A673 (cell line): ENCODE data around the gene PLP1. TPM values are rescaled to one million over a fixed set of nuclear protein-coding genes. Genes with fewer than 3 reads are reported as not detected.

Source experiments
- BruUV-seq: library from RNA; stranded (reverse); fragments of 400-500 nt; replicated peaks from 2 replicates; lab custom pipeline; 2021; lab: Mats Ljungman, UMichigan
- CTCF ChIA-PET: fragments of 300-600 bp; sonication (Branson Sonifier 250); formaldehyde crosslinking; loops from one replicate; lab custom pipeline; 2022; ENCODE audit warnings: antibody characterized with exemption; lab: Charles Lee
- POLR2A ChIA-PET: fragments of 300-600 bp; sonication (Branson Sonifier 250); formaldehyde crosslinking; loops from one replicate; lab custom pipeline; 2022; ENCODE audit warnings: antibody characterized with exemption; ENCODE audit not compliant: low non-redundant PET; lab: Charles Lee
- DNase-seq: peaks from one replicate; pipeline ENCODE4 v3.0.0-alpha.2; 2015; ENCODE audit warnings: low spot score
- H3K27ac ChIP-seq: fragments of 200-600 bp; sonication (generic); 2 replicates; pipeline ENCODE4 v1.5.1; 2016; ENCODE audit warnings: mixed run types, low read depth, mild to moderate bottlenecking, mixed read lengths, antibody characterized with exemption, low read length; ENCODE audit not compliant: poor library complexity, severe bottlenecking
- H3K27me3 ChIP-seq: fragments of 200-600 bp; sonication (generic); replicated peaks from 2 replicates; pipeline ENCODE4 v1.6.1; 2017; ENCODE audit warnings: mixed run types, low read depth, mild to moderate bottlenecking, mixed read lengths, antibody characterized with exemption, low read length; ENCODE audit not compliant: insufficient read depth, poor library complexity
- H3K36me3 ChIP-seq: fragments of 200-600 bp; sonication (generic); 2 replicates; pipeline ENCODE4 v1.6.1; 2016; ENCODE audit warnings: mixed run types, mild to moderate bottlenecking, mixed read lengths, antibody characterized with exemption, low read length; ENCODE audit not compliant: insufficient read depth, poor library complexity, severe bottlenecking
- H3K4me1 ChIP-seq: fragments of 200-600 bp; sonication (generic); 2 replicates; pipeline ENCODE4 v1.6.1; 2017; ENCODE audit warnings: mixed run types, mild to moderate bottlenecking, mixed read lengths, antibody characterized with exemption, low read length; ENCODE audit not compliant: insufficient read depth, poor library complexity, severe bottlenecking
- H3K4me3 ChIP-seq: fragments of 200-600 bp; sonication (generic); 2 replicates; pipeline ENCODE4 v1.5.1; 2016; ENCODE audit warnings: low read depth, mixed run types, mild to moderate bottlenecking, mixed read lengths, low read length; ENCODE audit not compliant: poor library complexity, severe bottlenecking
- H3K9me3 ChIP-seq: fragments of 200-600 bp; sonication (generic); 2 replicates; pipeline ENCODE4 v1.6.1; 2016; ENCODE audit warnings: mixed run types, low read depth, mild to moderate bottlenecking, mixed read lengths, antibody characterized with exemption, low read length; ENCODE audit not compliant: poor library complexity, severe bottlenecking
- EZH2 ChIP-seq: fragments of 200-600 bp; sonication (generic); IDR thresholded peaks from 2 replicates; pipeline ENCODE4 v1.6.1; 2017; ENCODE audit warnings: borderline replicate concordance, low read depth, mild to moderate bottlenecking, mixed read lengths, antibody characterized with exemption, low read length; ENCODE audit not compliant: poor library complexity, severe bottlenecking
- intact Hi-C: fragments of 100-400 bp; cut with micrococcal nuclease; formaldehyde crosslinking; loops from one replicate; pipeline ENCODE4 v1.10.0; 2022; ENCODE audit not compliant: unreplicated experiment
- total RNA-seq: library from RNA; stranded (reverse); gene quantifications from 2 replicates; pipeline ENCODE4 v1.2.3, GENCODE V29; 2021
- TF ChIP-seq, protein P1 (sequence below): fragments of 300-800, 200-600 bp; sonication (generic); conservative IDR thresholded peaks from 2 replicates; pipeline ENCODE4 v1.5.1; 2017; ENCODE audit warnings: low read depth, mild to moderate bottlenecking, antibody characterized with exemption, low read length, moderate library complexity, mixed read lengths

PLP1 gene
- total RNA-seq, 1 experiment from 2014 or later = not detected

DNA sequence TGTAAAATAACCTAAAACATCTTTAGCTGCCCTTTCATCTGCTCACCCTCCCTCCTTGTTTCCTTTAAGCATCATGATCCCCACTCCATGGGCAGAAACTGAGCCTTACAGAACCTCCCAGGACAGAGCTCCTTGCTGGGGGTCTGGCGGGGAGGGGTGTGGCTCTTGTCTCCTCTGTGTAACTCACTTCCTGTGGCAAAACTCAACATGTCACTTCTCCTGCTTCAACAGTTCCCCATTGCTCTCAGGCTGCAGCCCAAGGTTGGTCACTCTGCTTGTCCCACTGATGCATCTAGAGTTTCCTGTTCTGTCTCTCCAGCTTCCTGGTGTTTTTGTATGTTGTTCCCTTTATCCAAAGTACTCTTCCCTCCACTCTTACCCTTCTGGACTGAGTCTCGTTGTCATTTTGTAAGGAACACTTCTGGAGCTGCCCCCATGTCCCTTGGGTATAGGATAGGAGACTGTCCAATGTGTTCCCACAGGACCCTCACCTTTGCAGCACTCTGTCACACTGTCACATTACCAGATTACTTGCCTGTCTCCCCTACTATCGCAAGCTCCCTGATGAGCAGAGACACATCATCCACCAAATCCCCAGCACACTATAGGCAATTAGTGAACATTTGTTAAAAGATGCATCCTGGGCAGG lies 46.4 kb upstream of the PLP1 start:
- CTCF ChIA-PET = no interaction called here
- intact Hi-C loops = no loop called here
- POLR2A ChIA-PET = no interaction called here
- no peak for DNase-seq
- Histone ChIP-seq H3K4me1 (no peaks in the 10 kb centered on the region), H3K9me3 (no peaks in the 10 kb centered on the region), H3K4me3 (no peak overlapping the region), H3K36me3 (no peaks in the 10 kb centered on the region), H3K27me3 (peaks cover 5% of the 10 kb centered on the region), H3K27ac (no peak overlapping the region)
- no TSS peak for BruUV-seq
- TF ChIP-seq EZH2 = no peak
- TF ChIP-seq, protein P1, sequence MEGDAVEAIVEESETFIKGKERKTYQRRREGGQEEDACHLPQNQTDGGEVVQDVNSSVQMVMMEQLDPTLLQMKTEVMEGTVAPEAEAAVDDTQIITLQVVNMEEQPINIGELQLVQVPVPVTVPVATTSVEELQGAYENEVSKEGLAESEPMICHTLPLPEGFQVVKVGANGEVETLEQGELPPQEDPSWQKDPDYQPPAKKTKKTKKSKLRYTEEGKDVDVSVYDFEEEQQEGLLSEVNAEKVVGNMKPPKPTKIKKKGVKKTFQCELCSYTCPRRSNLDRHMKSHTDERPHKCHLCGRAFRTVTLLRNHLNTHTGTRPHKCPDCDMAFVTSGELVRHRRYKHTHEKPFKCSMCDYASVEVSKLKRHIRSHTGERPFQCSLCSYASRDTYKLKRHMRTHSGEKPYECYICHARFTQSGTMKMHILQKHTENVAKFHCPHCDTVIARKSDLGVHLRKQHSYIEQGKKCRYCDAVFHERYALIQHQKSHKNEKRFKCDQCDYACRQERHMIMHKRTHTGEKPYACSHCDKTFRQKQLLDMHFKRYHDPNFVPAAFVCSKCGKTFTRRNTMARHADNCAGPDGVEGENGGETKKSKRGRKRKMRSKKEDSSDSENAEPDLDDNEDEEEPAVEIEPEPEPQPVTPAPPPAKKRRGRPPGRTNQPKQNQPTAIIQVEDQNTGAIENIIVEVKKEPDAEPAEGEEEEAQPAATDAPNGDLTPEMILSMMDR = no peak

DNA sequence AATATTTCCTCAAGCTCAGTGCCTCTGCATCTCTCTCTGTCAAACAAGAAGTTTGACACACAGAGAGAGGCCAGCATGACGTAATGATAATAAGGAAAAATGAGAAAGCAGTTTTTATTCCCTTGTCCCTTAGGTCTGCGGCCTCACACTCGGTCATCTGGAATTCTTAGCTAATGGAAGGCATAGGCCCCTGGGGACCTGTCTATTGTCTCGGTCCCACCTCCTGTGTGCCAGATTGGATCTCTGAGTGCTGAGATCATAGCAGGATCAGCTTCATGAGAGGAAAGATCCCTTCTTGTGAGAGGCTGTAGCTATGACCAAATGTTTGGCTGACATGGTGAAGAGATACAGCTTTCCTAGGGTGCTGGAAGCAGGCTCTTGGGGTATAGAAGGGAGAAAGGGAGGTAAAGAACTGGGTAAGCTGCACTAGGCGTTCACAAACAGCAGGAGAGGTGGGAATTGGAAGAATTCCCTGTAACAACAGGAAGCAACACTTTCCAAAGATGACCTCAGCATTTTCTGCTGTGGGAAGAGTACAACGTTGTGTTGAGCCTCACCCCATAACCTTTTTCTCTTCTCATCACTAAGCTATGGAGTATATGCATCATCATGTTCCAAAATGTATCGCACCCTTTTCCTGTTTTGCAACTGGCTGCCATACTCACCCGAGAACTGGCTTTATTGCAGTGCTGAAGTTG lies 45.7 kb upstream of the PLP1 start:
- ChIA-PET POLR2A (no interaction called here), CTCF (no interaction called here)
- TF ChIP-seq, protein P1 = no peak
- TF ChIP-seq EZH2 = no peak
- no TSS peak for BruUV-seq
- H3K9me3 ChIP-seq = no peaks in the 10 kb centered on the region
- peaks cover 5% of the 10 kb centered on the region for H3K27me3 ChIP-seq
- intact Hi-C loops = no loop called here
- H3K4me1 ChIP-seq = no peaks in the 10 kb centered on the region
- no peak overlapping the region for H3K27ac ChIP-seq
- no peak overlapping the region for H3K4me3 ChIP-seq
- no peaks in the 10 kb centered on the region for H3K36me3 ChIP-seq
- DNase-seq = peak; percentile 15

DNA sequence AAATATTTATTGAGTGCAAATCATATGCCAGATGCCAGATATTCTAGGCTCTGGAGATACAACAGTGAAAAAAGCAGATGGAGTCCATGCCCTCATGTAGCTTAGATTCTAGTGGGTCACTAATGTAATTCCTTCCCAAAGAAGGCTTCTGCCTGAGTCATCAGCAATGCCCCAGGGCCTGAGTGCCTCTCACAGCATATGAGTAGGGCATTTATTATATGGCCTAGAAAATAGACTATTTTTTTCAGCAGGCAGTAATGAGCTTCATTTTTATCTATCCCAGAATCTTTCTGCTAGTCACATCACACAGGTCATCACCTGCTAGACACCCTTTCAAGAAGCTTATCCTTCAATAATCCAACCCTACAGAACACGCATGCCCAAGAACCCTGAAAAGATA lies 43.6 kb upstream of the PLP1 start:
- CTCF ChIA-PET = no interaction called here
- H3K27me3 ChIP-seq = peaks cover 5% of the 10 kb centered on the region
- H3K4me3 ChIP-seq = no peak overlapping the region
- H3K27ac ChIP-seq = no peak overlapping the region
- TF ChIP-seq, protein P1 = no peak
- no peak for TF ChIP-seq EZH2
- no TSS peak for BruUV-seq
- no peaks in the 10 kb centered on the region for H3K36me3 ChIP-seq
- H3K4me1 ChIP-seq = no peaks in the 10 kb centered on the region
- intact Hi-C loops = no loop called here
- no peak for DNase-seq
- H3K9me3 ChIP-seq = no peaks in the 10 kb centered on the region
- POLR2A ChIA-PET = no interaction called here
